Measurements from ENCODE around the gene TYMS.

TYMS gene

DNA sequence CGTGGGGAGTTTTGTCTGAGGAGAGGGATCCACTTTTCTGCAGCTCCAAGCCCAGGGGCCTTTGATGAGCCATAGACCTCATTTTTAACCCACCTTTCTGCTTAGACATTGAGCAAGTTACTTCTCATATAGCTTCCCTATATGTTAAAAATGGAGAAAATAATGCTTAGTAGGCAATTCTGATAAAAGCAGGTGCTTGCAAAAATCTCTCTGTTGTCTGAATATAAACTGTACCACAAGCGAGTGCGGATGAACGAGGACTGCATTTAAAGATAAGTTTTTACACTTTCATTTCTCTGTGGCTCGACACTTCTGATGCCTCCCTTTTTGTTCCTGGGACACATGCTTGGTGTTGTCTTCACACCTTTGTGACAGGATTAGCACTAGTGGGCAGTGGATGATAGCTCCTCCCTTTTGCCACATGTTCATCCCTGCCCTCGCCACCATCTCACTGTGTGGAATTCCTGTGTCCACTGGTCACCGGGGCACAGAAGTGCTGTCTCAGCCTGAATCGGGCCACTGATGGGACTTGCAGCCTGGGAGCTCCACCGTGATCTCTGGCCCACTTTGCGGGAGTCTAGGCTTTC is 1.6 kb downstream of the TYMS start:
- no peak for TF ChIP-seq EGR1 (IDR thresholded peaks at IDR 0.05)
- TF ChIP-seq NFIC (IDR thresholded peaks at IDR 0.05) = no peak
- TF ChIP-seq RAD21 (IDR thresholded peaks at IDR 0.05; ENCODE audit: low read depth) = no peak
- TF ChIP-seq FOXM1 (IDR thresholded peaks at IDR 0.05; ENCODE audit: borderline replicate concordance, low read depth) = no peak

- TF ChIP-seq TCF12 (IDR thresholded peaks at IDR 0.05; ENCODE audit: low read depth) (no peak), EGR1 (IDR thresholded peaks at IDR 0.05) (no peak), TEAD4 (IDR thresholded peaks at IDR 0.05) (no peak), ZBTB7A (IDR thresholded peaks at IDR 0.05; ENCODE audit: low read depth) (no peak), NFIC (IDR thresholded peaks at IDR 0.05) (no peak), FOXM1 (IDR thresholded peaks at IDR 0.05; ENCODE audit: borderline replicate concordance, low read depth) (no peak), CEBPB (IDR thresholded peaks at IDR 0.05) (no peak), MAX (IDR thresholded peaks at IDR 0.05) (no peak), CREB1 (IDR thresholded peaks at IDR 0.05; ENCODE audit: low read depth) (no peak)
Measured at GRCh38 chr18:659597-659996, 2.1 kb downstream of the TYMS start.

GRCh38 chr18:662197-662596 is 4.7 kb downstream of the TYMS start:
- TF ChIP-seq FOXM1 (IDR thresholded peaks at IDR 0.05; ENCODE audit: borderline replicate concordance, low read depth) (no peak), YY1 (IDR thresholded peaks at IDR 0.05; ENCODE audit: low read depth) (no peak), TEAD4 (IDR thresholded peaks at IDR 0.05) (no peak), EGR1 (IDR thresholded peaks at IDR 0.05) (no peak), EP300 (IDR thresholded peaks at IDR 0.05; ENCODE audit: borderline replicate concordance) (no peak), REST (IDR thresholded peaks at IDR 0.05; ENCODE audit: low read depth) (no peak), ZBTB7A (IDR thresholded peaks at IDR 0.05; ENCODE audit: low read depth) (no peak), TAF1 (IDR thresholded peaks at IDR 0.05; ENCODE audit: low read depth) (no peak), RAD21 (IDR thresholded peaks at IDR 0.05; ENCODE audit: low read depth) (no peak), CEBPB (IDR thresholded peaks at IDR 0.05) (no peak)
- TF ChIP-seq, protein P1, sequence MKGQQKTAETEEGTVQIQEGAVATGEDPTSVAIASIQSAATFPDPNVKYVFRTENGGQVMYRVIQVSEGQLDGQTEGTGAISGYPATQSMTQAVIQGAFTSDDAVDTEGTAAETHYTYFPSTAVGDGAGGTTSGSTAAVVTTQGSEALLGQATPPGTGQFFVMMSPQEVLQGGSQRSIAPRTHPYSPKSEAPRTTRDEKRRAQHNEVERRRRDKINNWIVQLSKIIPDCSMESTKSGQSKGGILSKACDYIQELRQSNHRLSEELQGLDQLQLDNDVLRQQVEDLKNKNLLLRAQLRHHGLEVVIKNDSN (IDR thresholded peaks at IDR 0.05) = no peak

GRCh38 chr18:666177-666576 is 8.7 kb downstream of the TYMS start:
- TF ChIP-seq RAD21 (IDR thresholded peaks at IDR 0.05; ENCODE audit: low read depth) (peak; percentile 42), CEBPB (IDR thresholded peaks at IDR 0.05) (no peak)
- TF ChIP-seq, protein P1 (IDR thresholded peaks at IDR 0.05) = no peak

- no peak for TF ChIP-seq REST (IDR thresholded peaks at IDR 0.05; ENCODE audit: low read depth)
- TF ChIP-seq, protein P1 (IDR thresholded peaks at IDR 0.05) = no peak
- no peak for TF ChIP-seq NFIC (IDR thresholded peaks at IDR 0.05)
- no peak for TF ChIP-seq MAX (IDR thresholded peaks at IDR 0.05)
- TF ChIP-seq ZBTB7A (IDR thresholded peaks at IDR 0.05; ENCODE audit: low read depth) = no peak
- no peak for TF ChIP-seq RAD21 (IDR thresholded peaks at IDR 0.05; ENCODE audit: low read depth)
- no peak for TF ChIP-seq CREB1 (IDR thresholded peaks at IDR 0.05; ENCODE audit: low read depth)
Measured at GRCh38 chr18:666628-667027, 9.2 kb downstream of the TYMS start.

DNA sequence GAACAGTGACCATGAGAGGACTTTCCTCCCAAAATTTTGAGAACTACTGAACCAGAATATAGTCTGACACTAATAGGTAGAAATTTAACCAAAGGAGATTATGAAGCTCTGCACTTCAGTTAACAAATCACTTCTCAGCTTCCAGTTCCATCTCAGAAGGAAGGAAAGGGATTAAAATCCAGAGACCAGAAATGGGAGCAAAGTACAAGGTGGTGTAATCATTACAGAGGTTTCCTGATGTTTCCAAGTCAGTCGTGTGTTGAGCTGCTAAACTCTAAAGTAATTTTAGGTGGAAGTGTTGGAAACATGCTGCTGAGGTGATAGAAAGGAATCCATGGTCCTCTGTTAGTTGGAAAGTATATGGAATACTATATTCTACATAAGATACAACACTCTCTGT is 10.8 kb downstream of the TYMS start:
- TF ChIP-seq YY1 (IDR thresholded peaks at IDR 0.05; ENCODE audit: low read depth) = no peak
- TF ChIP-seq FOXM1 (IDR thresholded peaks at IDR 0.05; ENCODE audit: borderline replicate concordance, low read depth) = no peak
- TF ChIP-seq ZBTB7A (IDR thresholded peaks at IDR 0.05; ENCODE audit: low read depth) = no peak
- no peak for TF ChIP-seq EGR1 (IDR thresholded peaks at IDR 0.05)
- no peak for TF ChIP-seq RAD21 (IDR thresholded peaks at IDR 0.05; ENCODE audit: low read depth)
- no peak for TF ChIP-seq EP300 (IDR thresholded peaks at IDR 0.05; ENCODE audit: borderline replicate concordance)
- no peak for TF ChIP-seq CREB1 (IDR thresholded peaks at IDR 0.05; ENCODE audit: low read depth)
- TF ChIP-seq TAF1 (IDR thresholded peaks at IDR 0.05; ENCODE audit: low read depth) = no peak
- TF ChIP-seq REST (IDR thresholded peaks at IDR 0.05; ENCODE audit: low read depth) = no peak
- no peak for TF ChIP-seq NFIC (IDR thresholded peaks at IDR 0.05)
